Activated T-cell treated with anti-CD3 and anti-CD28 coated beads for 24 hours (primary cell): ENCODE data around the gene PTPRD.

ENCODE experiments used
- DNase-seq: peaks from one replicate; pipeline ENCODE4 v3.0.0-alpha.2; 2020; ENCODE audit warnings: low read depth

PTPRD gene

DNA sequence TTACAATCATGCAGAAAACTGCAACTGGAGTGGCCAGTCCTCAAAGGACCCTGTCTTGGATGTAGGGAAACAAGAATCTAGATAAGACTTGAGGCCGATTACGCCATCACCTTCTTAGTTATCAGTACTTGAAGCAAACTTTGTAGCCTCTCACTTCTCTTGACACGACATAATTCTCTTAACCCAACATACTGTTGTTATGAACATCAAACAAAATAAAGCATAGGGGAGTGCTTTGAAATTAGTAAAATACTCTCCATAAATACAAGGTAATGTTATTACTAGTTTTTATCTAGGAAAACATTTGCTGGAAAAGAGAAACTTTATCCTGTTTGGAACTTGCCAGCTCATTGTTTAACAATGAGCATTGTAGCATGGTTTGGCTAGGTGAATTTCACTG, 2238.3 kb downstream of the PTPRD start:
- DNase-seq = no peak

- no peak for DNase-seq
Observed at GRCh38 chr9:8371686-8372085, 2241.1 kb downstream of the PTPRD start.

GRCh38 chr9:8366161-8366926, 2246.5 kb downstream of the PTPRD start:
- DNase-seq = no peak

DNA sequence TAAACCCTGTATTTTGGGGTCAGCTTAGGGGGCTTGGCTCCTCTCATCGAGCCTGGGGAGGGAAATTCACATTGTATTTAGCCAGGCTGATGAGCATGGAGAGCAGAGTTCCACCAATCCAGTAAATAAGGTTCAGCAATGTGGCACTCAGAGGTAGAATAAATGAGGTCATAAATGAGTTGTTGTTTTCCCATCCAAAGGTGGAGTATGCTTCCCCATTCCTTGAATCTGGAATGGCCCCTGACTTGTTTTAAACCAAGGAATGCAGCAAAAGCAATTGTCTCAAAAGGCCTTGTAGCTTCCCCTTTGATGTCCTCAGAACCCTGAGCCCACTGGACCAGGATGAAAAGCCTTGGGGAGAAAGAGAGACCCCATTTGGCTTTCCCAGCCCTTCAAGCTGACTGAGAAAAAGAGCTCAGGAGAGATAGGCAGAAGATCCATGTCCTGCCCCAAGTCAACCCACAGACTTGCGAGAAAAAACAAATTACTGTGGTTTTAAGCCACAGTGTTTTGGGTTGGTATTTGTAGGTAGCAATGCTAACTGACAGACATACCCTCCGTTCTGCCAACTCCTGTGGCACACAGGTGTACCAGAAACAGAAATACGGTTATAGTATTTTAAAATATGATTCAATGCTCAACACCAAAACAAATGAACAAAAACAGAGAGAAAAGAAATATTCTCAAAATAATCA, 2247.2 kb downstream of the PTPRD start:
- no peak for DNase-seq

DNA sequence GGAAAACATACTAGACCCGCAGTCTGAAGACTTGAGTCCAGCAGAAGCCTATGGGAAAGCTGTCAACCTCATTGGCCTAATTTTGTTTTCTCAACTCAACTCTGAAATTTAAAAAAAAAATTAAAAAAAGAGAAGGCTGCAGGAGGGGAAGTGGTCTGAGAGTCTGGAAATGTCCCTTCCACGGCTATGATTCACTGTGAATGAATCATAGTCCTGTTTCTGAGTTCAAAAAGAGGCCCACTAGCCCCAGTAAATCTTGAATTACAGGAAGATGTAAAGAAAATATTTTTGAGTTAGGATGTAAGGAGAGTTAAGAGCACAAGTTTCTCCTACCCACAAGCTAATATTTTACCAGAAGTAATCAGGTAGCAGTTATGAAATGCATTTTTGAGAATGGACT, 2247.8 kb downstream of the PTPRD start:
- no peak for DNase-seq

GRCh38 chr9:8364026-8364752, 2248.6 kb downstream of the PTPRD start:
- no peak for DNase-seq

DNA sequence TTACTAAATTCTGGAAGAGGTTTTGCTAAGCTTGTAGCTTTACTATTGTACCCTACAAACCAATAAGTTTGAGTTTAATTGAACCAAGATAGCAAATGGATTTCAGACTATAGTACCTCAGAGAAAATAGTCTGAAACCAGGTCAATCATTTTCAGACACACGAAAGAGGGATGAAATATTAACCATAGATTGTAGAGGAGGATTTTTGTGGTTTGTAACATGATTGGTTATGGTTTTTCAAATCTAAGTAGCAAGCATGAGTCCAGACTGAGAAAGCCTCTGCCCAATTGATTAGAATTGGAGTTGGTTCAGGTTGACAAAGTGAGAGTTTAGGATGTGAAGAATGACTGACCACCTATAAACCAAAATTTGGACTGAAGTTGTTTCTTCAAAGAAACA, 2250.6 kb downstream of the PTPRD start:
- DNase-seq = no peak

DNA sequence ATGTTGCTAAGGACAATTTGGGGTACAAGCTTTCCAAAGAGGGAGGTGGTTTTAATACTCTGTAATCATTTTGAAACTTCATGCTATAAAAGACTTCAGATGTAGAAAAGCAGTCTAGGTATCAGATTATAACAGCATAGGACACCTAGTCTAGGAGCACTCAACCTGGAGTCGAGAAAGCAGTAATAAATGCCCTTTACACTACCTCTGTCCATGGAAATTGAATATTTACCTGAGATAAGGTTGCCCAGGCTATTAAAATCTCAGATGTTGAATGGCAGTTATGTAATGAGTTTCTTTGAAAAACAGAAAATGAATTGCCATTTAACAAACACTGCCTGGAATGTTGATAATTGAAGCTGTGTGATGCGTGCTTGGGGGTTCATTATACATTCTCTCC, 2251.4 kb downstream of the PTPRD start:
- DNase-seq = no peak

DNA sequence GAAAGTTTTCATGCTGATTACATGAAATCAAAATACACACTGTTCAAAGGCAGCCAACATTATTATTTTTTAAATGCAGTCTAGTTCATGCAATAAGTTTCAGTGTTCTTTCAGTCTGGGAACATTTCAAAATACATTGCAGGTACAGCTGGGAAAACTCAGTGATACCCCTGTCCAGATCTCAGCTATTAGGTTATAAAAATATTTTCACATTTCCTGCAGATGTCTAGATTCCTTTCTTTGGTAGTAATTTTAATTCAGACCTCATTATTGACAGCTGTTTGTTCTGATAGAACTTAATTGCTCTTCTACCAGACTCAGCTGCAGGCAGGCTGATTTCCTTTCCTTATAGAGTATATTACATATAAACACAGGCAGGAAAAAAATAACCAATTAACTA, 2256.4 kb downstream of the PTPRD start:
- DNase-seq = no peak

DNA sequence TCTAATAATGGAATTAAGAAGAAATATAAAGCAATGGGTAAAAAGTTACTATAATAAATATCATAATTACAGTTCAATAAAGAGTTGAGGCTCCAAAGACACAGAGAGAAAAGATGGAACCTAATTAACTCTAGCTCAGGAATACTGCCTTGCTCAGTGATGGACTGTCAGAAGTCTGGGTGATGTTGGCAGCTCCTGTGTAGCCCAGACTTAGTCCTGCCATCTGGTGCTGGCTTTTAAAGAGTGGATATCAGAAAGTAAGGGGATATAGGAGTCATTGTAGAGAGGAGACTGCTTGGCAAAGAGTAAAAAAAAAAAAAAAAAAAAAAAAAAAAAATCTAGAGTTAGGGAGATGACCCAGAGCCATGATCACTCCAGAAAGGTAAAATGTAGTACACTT, 2261.4 kb downstream of the PTPRD start:
- no peak for DNase-seq

DNA sequence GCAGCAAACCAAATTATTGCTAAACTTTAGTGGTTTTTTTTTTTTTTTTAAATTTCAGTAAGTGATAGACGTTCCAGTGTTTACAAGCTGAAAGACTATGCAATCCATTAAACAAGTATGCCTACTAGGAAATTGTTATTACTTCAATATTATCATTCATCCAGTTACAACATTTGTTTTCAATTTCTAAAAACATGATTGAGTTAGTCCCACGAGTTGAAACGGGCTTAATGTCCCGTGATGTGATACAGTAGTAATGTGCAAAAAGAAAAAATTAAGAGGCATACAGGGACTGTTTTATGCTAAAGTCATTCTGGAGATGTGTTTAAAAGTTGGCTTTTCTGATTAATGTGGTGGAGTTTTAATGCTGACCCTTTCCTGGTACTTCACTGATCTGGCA, 2262.9 kb downstream of the PTPRD start:
- no peak for DNase-seq

DNA sequence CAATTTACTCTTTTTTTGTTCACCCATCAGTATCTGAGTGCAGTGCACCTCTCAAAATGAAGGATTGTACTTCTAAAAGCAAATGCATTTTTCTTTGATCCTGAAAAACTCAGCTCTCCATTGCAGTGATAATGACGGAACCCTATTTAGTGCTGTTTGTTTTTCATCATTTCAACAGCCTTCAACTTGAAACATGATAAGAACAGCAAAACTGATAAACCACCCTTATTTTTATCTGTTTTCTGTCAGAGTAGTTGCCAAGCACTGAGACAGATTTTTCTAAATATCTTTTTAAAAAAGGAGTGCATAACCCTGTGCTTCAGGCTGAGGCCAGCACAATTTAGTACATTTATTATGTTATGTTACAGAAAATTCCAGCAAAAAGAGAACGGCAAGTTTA, 2263.4 kb downstream of the PTPRD start:
- DNase-seq = no peak

DNA sequence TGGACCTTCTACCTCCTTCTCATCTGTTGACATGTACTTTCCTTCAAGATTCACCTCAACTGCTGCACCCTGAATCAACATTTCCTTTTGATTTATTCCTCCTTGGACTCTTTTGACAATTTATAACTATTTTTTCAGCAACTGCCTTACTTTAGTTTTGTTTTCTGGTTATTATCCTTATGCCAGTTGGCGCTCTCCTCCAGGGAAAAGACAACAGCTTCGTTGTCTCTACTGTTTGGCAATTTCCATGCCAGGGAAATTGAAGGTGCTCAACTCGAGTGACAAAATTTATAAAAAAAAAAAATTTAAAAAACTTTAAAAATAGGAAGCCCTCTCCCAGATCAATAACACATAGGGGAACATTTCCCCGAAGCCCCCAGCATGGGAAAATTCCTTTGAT, 2264.0 kb downstream of the PTPRD start:
- DNase-seq = no peak

DNA sequence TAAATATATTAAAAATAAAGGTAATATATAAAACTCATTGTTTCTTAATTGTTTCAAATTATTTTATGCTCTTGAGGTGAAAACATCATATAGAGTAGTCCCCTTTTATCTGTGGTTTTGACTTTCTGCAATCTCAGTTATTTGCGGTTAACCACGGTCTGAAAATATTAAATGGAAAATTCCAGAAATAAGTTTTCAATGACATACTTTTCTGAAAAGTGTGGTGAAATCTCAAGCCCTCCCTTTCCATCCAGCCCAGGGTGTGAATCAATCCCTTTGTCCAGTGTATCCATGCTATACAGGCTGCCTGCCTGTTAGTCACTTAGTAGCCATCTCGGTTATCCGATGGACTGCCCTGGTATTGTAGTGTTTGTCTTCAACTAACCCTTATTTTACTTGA, 2266.5 kb downstream of the PTPRD start:
- no peak for DNase-seq

- DNase-seq = no peak
Observed at GRCh38 chr9:8338767-8339510, 2273.9 kb downstream of the PTPRD start.

DNA sequence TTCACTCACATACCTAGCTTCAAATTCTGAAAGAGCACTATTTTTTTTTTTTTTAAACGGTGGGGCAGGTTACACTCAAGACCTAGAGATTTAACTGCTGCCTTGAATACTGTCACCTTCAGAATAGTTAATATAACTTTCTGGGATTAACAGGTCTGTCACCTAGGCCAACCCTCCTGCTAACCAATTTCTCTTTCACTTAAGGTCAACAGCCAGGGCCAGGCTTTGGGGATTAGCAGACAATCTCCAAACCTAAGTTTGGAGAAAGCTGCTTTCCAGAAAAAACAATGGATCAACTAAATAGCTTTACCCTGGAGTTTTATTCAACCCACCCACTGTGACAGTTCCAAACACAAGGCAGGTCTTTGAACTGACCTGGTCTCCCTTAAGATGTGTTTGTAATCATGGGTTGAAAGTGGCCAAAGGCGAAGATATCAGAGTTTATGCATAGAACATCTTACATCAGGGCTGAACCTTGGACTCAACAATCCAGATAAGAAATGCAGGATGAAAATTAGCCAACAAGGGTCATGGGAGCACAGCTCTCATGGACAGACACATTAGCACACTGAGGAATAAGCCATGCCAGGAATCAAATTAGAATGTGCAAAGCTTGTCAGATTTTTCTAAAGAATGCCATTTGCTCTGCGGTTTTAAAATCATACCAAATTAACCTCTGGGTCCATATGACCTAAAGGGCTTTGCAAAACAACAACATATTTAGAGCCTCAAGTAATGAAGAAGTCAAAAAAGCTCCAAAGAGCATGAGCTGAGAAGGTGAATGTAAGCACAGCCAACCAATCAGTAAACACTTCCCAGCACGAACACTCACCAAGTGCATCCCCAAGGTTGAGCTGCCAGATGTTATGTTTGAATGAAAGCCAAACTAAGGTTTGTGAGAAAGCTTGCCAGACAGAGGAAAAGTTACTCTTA, 2274.7 kb downstream of the PTPRD start:
- no peak for DNase-seq

DNA sequence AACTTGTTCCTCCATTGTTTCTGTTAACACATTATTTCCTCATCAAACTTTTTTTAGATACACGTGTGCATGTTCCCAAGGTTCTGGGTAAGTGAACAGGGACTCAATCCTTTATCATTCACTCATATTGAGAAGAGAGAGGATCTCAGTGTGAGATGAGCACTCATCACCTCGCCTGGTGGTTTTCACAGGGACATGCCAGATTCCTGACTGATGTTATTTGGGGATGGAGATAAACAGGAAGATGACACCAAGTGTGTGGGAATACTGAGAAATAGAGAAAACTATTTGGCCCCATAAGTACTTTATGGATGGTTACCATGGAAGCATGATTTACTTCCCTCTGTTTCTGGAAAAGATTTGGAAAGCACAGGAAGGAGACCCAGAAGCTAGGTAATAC, 2279.9 kb downstream of the PTPRD start:
- DNase-seq = no peak

DNA sequence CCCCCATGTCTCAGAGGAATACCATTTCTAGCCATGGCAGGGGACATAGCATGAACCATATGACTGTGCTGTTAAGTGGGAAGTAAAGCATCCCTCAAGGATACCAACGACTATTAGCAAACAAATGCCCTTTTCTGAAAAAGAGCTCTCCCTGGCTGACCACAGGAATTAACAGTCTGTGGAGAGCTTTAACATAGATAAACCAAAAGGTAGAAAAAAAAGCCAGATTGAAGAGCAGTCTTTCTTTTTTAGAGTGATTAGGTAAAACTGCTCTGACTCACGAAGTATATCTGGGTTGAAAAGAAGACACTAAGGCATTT, 2280.5 kb downstream of the PTPRD start:
- DNase-seq = no peak

DNA sequence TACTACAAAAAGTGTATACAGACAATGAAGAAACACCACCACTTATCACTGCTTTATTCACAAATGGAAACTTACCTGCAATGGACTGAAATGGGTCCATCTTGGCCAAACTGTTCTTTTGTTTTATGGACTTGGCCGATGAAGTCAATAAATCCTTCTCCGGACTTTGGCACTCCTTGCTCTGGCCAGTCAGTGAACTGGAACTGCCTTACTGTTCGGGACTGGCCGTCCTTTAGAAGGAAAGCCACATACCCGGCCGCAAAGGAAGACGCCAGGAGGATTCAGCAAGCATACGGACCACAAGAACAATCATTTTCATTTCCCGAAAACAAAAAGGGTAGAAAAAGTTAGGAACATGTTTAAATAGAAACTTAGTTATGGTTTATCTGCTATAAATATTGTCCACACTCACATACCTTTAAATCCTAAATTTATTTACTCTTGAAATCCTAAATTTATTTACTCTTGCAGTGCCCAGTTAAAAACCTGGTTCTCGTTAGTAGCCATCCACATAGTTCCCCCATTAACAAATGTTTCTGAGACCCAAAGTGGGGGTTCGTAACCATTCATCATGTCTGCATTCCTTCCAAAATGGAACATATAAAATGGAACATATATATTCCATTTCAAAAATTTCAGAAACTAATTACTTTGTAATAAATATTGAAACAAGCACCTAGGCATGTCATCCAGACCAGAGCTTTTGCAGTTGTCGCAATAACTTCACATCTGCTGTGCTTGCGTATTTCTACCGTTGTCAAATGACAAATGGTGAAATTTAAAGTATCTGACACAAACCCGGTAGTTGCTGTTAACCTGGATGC, 2281.1 kb downstream of the PTPRD start:
- no peak for DNase-seq

DNA sequence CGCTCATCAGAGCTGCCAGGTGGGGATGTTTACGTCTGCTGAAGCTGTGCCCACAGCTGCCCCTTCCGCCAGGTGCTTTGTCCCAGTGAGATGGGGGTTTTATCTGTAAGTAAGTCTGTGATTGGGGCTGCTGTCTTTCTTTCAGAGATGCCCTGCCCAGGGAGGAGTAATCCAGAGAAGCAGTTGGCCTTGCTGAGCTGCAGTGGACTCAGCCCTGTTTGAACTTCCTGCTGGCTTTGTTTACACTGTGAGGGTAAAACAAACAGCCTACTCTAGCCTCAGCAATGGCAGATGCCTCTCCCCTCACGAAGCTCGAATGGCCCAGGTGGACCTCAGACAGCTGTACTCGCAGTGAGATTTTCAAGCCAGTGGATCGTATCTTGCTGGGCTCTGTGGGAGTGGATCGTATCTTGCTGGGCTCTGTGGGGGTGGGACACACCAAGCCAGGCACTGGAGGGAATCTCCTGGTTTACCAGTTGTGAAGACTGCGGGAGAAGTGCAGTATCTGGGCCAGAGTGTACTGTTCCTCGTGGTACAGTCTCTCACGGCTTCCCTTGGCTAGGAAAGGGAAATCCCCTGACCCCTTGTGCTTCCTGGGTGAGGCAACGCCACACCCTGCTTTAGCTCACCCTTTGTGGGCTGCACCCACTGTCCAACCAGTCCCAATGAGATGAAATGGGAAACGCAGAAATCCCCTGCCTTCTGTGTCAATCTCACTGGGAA, 2283.1 kb downstream of the PTPRD start:
- no peak for DNase-seq
